Measurements from ENCODE around the gene CTDSPL.
"Not testable (repeated sequence)": the region's sequence is repeated elsewhere in the genome, so short reads cannot be mapped to it uniquely, and the experiment has no call there.

Gene CTDSPL

DNA sequence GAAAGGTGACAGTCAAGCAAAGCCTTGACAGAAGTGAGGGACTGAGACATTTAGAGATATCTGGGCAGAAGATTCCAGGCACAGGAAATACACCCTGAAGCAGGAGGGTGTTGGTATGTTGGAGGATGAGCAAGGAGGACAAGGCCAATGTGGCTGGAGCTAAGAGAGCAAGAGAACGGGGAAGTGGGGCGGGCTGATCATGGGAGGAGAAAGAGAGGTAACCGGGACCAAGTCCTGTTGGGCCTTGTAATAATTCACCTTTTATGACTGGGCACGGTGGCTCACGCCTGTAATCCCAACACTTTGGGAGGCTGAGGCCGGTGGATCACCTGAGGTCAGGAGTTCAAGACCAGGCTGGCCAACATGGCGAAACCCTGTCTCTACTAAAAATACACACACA lies 171.9 kb downstream of the CTDSPL start:
- not testable (repeated sequence) for DNase-seq (ENCODE audit: low read depth, low spot score)
